PFSK-1 (cell line): ENCODE results near the gene USH1G.

Experiments
- FOXP2 ChIP-seq: optimal IDR thresholded peaks from 2 replicates; pipeline ENCODE3; 2011; ENCODE audit warnings: borderline replicate concordance, control low read depth, inconsistent platforms; ENCODE audit not compliant: insufficient read depth; ENCODE audit errors: extremely low read length, extremely low read depth
- POLR2AphosphoS5 ChIP-seq: IDR thresholded peaks from 2 replicates; pipeline ENCODE4 v1.6.1; 2012; ENCODE audit warnings: low read depth, mild to moderate bottlenecking, control low read depth, low read length, moderate library complexity
- SIN3A ChIP-seq: IDR thresholded peaks from 2 replicates; pipeline ENCODE4 v1.6.1; 2012; ENCODE audit warnings: mild to moderate bottlenecking, low read length, moderate library complexity, borderline replicate concordance; ENCODE audit not compliant: insufficient read depth
- TAF1 ChIP-seq: IDR thresholded peaks from 2 replicates; pipeline ENCODE4 v1.6.1; 2012; ENCODE audit warnings: low read length, control low read depth, borderline replicate concordance; ENCODE audit not compliant: insufficient read depth
- TF ChIP-seq, protein P1 (sequence below), 2 experiments: IDR thresholded peaks; 2 replicates each; pipeline versions ENCODE4 v1.6.1 to v1.8.0; 2011 to 2012; ENCODE audit warnings: low read depth in 2 of 2, low read length in 2 of 2, control low read depth in 1 of 2, inconsistent platforms in 1 of 2, mild to moderate bottlenecking in 1 of 2, moderate library complexity in 1 of 2; ENCODE audit not compliant: insufficient read depth in 1 of 2

DNA sequence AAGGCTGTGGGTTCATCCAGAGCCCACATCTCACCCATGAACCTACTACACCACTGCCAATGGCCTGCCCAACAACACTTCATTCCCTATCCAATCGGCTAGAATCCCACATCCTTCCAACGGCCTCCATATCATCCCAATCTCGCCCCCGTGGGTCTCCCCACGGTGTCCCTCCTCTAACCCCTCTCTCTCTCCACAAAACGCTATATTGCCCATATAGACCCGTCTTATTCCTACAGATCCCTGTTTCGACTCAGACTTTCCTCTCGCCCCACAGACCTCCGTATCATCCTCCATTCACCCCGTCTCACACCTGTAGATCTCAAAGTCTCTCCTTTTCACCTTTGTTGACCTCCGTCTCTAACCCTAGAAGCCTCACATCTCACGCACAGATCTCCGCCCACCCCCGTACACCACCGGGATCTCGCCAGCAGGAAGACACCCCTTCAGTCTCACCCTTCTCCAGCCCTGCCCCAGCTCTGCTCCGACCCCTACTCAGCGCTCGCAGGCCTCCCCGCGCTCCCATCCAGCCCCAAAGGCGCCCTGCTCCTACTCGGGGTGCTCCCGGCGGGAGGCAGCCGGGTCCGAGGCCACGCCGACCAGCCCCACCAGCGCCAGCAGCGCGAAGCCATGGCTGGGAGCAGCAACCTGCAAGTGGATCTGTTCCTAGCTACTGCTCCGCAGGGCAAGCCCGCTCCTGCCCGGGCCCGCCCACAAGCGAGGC, 50.6 kb downstream of the USH1G start, which contains the start of gene FDXR:
- TF ChIP-seq POLR2AphosphoS5 (peak; percentile 70), FOXP2 (peak; percentile 12), TAF1 (peak; percentile 82; the same call in 1 of the 2 replicates), SIN3A (no peak)
- TF ChIP-seq, protein P1, sequence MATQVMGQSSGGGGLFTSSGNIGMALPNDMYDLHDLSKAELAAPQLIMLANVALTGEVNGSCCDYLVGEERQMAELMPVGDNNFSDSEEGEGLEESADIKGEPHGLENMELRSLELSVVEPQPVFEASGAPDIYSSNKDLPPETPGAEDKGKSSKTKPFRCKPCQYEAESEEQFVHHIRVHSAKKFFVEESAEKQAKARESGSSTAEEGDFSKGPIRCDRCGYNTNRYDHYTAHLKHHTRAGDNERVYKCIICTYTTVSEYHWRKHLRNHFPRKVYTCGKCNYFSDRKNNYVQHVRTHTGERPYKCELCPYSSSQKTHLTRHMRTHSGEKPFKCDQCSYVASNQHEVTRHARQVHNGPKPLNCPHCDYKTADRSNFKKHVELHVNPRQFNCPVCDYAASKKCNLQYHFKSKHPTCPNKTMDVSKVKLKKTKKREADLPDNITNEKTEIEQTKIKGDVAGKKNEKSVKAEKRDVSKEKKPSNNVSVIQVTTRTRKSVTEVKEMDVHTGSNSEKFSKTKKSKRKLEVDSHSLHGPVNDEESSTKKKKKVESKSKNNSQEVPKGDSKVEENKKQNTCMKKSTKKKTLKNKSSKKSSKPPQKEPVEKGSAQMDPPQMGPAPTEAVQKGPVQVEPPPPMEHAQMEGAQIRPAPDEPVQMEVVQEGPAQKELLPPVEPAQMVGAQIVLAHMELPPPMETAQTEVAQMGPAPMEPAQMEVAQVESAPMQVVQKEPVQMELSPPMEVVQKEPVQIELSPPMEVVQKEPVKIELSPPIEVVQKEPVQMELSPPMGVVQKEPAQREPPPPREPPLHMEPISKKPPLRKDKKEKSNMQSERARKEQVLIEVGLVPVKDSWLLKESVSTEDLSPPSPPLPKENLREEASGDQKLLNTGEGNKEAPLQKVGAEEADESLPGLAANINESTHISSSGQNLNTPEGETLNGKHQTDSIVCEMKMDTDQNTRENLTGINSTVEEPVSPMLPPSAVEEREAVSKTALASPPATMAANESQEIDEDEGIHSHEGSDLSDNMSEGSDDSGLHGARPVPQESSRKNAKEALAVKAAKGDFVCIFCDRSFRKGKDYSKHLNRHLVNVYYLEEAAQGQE (IDR thresholded peaks at IDR 0.05; ENCODE audit: insufficient read depth in 1 of 2, low read depth in 2 of 2, low read length in 2 of 2) = no peak
